K562 treated with DMSO at 1 percent for 24 hours (cell line): ENCODE measurements around the gene ENPEP. TPM values are rescaled to one million over a fixed set of nuclear protein-coding genes. Genes with fewer than 3 reads are reported as not detected.

Source experiments
- total RNA-seq: library from RNA; unstranded; fragments of 300-600 nt; gene quantifications from 2 replicates; pipeline ENCODE4 v1.2.3, GENCODE V29; 2022; ENCODE audit warnings: low read depth; ENCODE audit not compliant: insufficient read depth

Gene ENPEP
- total RNA-seq = 0.13 and 0.19 TPM in 2 replicates

GRCh38 chr4:110475881-110476818, at the start of gene ENPEP:
Gene ENPEP, plus strand, starts transcription at chr4:110476155. Its CDS starts 260 bp downstream, at chr4:110476415.

Other genes with a start within 250 kb of the ENPEP start
- gene PITX2, start 146.9 kb downstream of the ENPEP start, total RNA-seq = not detected in 2 replicates